Calu3 (cell line): ENCODE measurements around the gene RELCH. TPM values are rescaled to one million over a fixed set of nuclear protein-coding genes. Genes with fewer than 3 reads are reported as not detected.

Experiments
- BruUV-seq: library from RNA; stranded (reverse); fragments of 400-500 nt; replicated peaks from 2 replicates; lab custom pipeline; 2021; lab: Mats Ljungman, UMichigan
- CTCF ChIA-PET: fragments of 300-600 bp; sonication (Branson Sonifier 250); formaldehyde crosslinking; loops from one replicate; lab custom pipeline; 2022; ENCODE audit warnings: antibody characterized with exemption; lab: Charles Lee
- DNase-seq: peaks from one replicate; pipeline ENCODE4 v3.0.0; 2022
- H3K27ac Mint-ChIP-seq: one replicate; pipeline ENCODE4 v1.8.0; 2022; ENCODE audit warnings: mixed read lengths; ENCODE audit not compliant: unreplicated experiment
- H3K27me3 Mint-ChIP-seq: one replicate; pipeline ENCODE4 v1.8.0; 2022; ENCODE audit warnings: mixed read lengths; ENCODE audit not compliant: unreplicated experiment
- H3K36me3 Mint-ChIP-seq: one replicate; pipeline ENCODE4 v1.8.0; 2022; ENCODE audit warnings: mild to moderate bottlenecking, moderate library complexity, mixed read lengths; ENCODE audit not compliant: insufficient read depth, unreplicated experiment
- H3K4me1 Mint-ChIP-seq: one replicate; pipeline ENCODE4 v1.8.0; 2022; ENCODE audit warnings: mild to moderate bottlenecking, low read depth, mixed read lengths; ENCODE audit not compliant: unreplicated experiment
- H3K4me3 Mint-ChIP-seq: one replicate; pipeline ENCODE4 v1.8.0; 2022; ENCODE audit warnings: mild to moderate bottlenecking, low read depth, moderate library complexity, mixed read lengths; ENCODE audit not compliant: unreplicated experiment
- H3K9me3 Mint-ChIP-seq: one replicate; pipeline ENCODE4 v1.8.0; 2022; ENCODE audit warnings: low read depth, mixed read lengths; ENCODE audit not compliant: unreplicated experiment
- intact Hi-C: fragments of 100-400 bp; cut with micrococcal nuclease; formaldehyde crosslinking; loops from one replicate; pipeline ENCODE4 v1.10.0; 2022; ENCODE audit not compliant: unreplicated experiment
- total RNA-seq: library from RNA; stranded (reverse); gene quantifications from 2 replicates; pipeline ENCODE4 v1.2.3, GENCODE V29; 2022
- TF ChIP-seq, protein P1 (sequence below): fragments of 200-600 bp; IDR thresholded peaks from one replicate; pipeline ENCODE4 v1.8.0; 2022; ENCODE audit warnings: antibody characterized with exemption; ENCODE audit not compliant: unreplicated experiment

The RELCH gene
- total RNA-seq, 1 experiment from 2014 or later: 54.5 TPM

DNA sequence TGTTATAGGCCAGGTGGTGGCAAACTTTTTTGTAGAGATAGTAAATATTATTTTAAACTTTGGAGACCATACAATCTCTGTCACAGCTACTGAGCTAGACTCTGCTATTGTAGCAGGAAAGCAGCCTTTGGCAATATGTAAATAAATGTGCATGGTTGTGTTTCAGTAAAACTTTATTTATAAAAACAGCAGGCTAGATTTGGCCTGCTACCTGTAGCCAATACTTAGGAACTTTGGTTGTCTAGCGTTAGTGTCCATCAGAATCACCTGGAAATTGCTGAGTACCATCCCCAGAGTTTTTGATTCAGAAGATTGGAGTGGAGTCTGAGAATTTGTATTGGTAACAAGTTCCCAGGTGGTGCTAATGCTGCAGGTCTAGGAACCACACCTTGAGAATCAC lies 114.3 kb downstream of the RELCH start:
- Mint-ChIP-seq H3K27me3 (no peaks in the 10 kb centered on the region), H3K4me3 (no peak overlapping the region), H3K27ac (no peak overlapping the region), H3K36me3 (peaks cover 10% of the 10 kb centered on the region), H3K4me1 (no peaks in the 10 kb centered on the region), H3K9me3 (no peaks in the 10 kb centered on the region)
- no peak for DNase-seq
- TF ChIP-seq, protein P1, sequence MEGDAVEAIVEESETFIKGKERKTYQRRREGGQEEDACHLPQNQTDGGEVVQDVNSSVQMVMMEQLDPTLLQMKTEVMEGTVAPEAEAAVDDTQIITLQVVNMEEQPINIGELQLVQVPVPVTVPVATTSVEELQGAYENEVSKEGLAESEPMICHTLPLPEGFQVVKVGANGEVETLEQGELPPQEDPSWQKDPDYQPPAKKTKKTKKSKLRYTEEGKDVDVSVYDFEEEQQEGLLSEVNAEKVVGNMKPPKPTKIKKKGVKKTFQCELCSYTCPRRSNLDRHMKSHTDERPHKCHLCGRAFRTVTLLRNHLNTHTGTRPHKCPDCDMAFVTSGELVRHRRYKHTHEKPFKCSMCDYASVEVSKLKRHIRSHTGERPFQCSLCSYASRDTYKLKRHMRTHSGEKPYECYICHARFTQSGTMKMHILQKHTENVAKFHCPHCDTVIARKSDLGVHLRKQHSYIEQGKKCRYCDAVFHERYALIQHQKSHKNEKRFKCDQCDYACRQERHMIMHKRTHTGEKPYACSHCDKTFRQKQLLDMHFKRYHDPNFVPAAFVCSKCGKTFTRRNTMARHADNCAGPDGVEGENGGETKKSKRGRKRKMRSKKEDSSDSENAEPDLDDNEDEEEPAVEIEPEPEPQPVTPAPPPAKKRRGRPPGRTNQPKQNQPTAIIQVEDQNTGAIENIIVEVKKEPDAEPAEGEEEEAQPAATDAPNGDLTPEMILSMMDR: no peak
- intact Hi-C loops: no loop called here
- CTCF ChIA-PET: no interaction called here
- no TSS peak for BruUV-seq

DNA sequence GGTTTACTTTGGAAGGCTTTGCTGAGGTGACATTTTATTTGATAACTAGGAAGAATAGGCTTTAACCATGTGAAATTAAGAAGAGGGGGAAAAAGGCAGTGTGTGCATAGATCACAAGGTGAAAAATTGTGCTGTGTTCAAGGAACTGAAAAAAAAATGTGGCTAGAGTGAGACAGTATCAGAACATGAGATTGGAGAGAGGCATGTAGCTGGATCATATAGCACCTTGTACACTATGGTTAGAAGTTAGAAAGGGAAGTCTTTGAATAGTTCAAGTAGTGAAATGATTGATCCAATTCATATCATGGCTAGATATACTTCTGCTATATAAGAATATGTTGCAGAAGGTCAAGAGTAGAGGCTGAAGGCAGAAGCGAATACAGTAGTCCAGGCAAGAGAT lies 125.8 kb downstream of the RELCH start:
- no peak overlapping the region for H3K27ac Mint-ChIP-seq
- no peak for DNase-seq
- CTCF ChIA-PET: interaction anchor here (1.1 kb wide), 1 partner anchor 8 kb away, joined by 3 read pairs; no protein-coding TSS in a partner anchor
- TF ChIP-seq, protein P1: no peak
- H3K27me3 Mint-ChIP-seq: no peaks in the 10 kb centered on the region
- H3K9me3 Mint-ChIP-seq: no peaks in the 10 kb centered on the region
- H3K4me1 Mint-ChIP-seq: no peaks in the 10 kb centered on the region
- no TSS peak for BruUV-seq
- H3K36me3 Mint-ChIP-seq: no peaks in the 10 kb centered on the region
- intact Hi-C loops: no loop called here
- H3K4me3 Mint-ChIP-seq: no peak overlapping the region

DNA sequence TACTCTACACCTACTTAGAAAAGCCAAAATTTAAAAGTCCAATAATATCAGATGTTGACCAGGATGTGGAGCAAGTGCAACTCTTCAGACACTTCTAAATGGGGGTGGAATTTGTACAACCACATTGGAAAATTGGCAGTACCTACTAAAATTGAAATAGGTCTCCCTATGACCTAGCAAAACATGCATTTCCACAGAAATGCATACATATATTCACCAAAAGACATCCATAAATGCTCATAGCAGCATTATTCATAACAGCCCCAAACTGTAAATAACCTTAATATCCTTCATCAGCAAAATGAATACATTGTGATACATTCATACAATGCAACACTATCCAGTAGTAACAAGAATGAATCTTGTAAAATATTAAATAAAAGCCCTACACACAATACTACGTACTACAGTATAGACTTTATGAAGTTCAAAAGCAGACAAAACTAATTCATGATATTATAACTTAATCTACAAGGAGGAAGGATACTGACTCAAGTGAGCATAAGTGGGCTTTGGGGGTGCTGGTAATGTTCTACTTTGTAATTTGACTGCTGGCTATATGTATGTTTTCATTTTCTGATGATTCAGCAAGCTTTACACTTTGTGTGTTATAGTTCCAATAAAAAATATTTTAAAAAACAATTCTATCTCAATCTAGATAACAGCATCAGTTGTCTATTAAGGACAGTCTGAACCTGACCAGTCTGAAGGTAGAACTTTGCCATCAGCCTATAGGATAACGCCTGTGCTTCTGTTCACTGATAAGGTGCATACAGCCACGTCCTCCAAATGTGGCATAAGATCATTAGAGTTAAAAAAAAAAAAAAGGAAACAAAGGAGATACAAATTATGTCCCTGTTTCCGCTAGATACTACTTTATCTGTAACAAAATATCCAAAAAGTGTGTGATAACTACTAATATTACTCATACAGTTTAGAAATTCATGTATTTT lies 131.4 kb downstream of the RELCH start:
- TF ChIP-seq, protein P1: no peak
- Mint-ChIP-seq H3K36me3 (peaks cover 7% of the 10 kb centered on the region), H3K4me3 (no peak overlapping the region), H3K27me3 (no peaks in the 10 kb centered on the region), H3K4me1 (peaks cover 20% of the 10 kb centered on the region), H3K27ac (no peak overlapping the region), H3K9me3 (no peaks in the 10 kb centered on the region)
- CTCF ChIA-PET: no interaction called here
- BruUV-seq: no TSS peak
- intact Hi-C loops: no loop called here
- no peak for DNase-seq

DNA sequence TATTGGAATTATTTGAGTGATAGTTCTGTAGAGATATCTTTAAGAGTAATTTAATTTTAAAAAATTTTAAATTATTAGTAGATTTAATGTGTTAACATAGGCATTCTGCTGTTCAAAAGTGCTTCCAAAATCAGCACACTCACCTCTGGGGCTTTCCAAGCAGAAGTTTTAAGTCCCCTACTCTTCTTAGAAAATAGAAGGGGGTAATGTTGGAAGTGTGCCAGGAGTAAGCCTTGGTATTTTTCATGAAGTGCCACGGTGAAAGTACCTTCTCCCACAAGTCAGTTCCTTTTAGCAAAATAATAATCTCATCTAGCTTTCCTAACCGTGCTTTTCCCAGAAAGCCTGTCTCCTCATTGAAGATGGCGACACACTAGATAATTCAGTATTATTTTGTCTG lies 134.1 kb downstream of the RELCH start:
- Mint-ChIP-seq H3K9me3 (no peaks in the 10 kb centered on the region), H3K36me3 (peaks cover 29% of the 10 kb centered on the region), H3K27me3 (no peaks in the 10 kb centered on the region), H3K27ac (no peak overlapping the region), H3K4me1 (peaks cover 34% of the 10 kb centered on the region), H3K4me3 (no peak overlapping the region)
- intact Hi-C loops: loop anchor here (5.0 kb wide), 1 partner anchor 134 kb away; the partner anchor contains the start of genes PIGN and RELCH
- no TSS peak for BruUV-seq
- TF ChIP-seq, protein P1: no peak
- no peak for DNase-seq
- CTCF ChIA-PET: interaction anchor here (1.0 to 1.6 kb wide), 2 partner anchors 9 to 12 kb away, joined by 3 to 5 read pairs; no protein-coding TSS in a partner anchor
